ENCODE data around the gene INPP5E. TPM values are rescaled to one million over a fixed set of nuclear protein-coding genes. Genes with fewer than 3 reads are reported as not detected.
"Not testable (repeated sequence)": the region's sequence is repeated elsewhere in the genome, so short reads cannot be mapped to it uniquely, and the experiment has no call there.

INPP5E gene
- total RNA-seq, 2 donors from 2014 or later = 11.9 to 12.5 TPM

DNA sequence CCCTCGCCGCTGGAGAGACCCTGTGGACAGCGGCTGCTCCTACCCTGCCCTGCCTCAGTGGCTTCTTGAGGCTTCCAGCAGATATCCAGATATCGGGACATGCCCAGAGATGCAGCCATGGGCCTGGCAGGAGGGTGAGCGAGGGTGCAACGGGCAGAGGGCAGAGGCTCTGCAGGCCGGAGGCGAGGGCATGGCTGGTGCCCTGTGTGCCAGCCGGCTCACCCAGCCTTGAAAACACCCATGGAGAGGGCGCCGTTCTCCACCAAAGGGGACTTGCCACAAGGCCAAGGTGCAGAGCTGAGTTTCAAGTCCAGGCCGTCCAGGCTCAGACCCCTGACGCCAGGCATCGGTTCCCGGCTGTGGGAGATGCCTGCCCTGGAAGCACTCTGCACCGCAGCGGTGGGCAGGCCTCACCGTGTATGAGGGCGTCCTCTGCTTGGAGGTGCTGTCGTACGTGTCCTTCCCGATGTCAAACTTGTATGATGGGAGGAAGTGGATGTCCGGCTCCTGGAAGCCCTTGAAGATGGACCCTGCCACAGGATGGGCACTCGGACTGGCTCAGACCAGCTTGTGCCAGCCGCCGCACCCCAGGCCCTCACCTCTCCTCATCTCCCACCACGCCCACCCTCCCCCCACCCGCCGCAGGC, 8.9 kb downstream of the INPP5E start:
- Histone ChIP-seq H3K4me3 (no peak overlapping the region), H3K27me3 (replicated peaks; ENCODE audit: insufficient read depth) (no peaks in the 10 kb centered on the region), H3K9me3 (no peaks in the 10 kb centered on the region), H3K4me1 (ENCODE audit: control insufficient read depth in 1 of 2, low read depth in 2 of 2) (no peaks in the 10 kb centered on the region), H3K36me3 (peaks cover 30% of the 10 kb centered on the region), H3K27ac (no peak overlapping the region)
- DNase-seq (ENCODE audit: low spot score) (no peak), ATAC-seq (ENCODE audit: insufficient number of reproducible peaks, low FRiP score, low read depth) (no peak)
- TF ChIP-seq, protein P1, sequence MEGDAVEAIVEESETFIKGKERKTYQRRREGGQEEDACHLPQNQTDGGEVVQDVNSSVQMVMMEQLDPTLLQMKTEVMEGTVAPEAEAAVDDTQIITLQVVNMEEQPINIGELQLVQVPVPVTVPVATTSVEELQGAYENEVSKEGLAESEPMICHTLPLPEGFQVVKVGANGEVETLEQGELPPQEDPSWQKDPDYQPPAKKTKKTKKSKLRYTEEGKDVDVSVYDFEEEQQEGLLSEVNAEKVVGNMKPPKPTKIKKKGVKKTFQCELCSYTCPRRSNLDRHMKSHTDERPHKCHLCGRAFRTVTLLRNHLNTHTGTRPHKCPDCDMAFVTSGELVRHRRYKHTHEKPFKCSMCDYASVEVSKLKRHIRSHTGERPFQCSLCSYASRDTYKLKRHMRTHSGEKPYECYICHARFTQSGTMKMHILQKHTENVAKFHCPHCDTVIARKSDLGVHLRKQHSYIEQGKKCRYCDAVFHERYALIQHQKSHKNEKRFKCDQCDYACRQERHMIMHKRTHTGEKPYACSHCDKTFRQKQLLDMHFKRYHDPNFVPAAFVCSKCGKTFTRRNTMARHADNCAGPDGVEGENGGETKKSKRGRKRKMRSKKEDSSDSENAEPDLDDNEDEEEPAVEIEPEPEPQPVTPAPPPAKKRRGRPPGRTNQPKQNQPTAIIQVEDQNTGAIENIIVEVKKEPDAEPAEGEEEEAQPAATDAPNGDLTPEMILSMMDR (IDR thresholded peaks at IDR 0.05) = no peak

DNA sequence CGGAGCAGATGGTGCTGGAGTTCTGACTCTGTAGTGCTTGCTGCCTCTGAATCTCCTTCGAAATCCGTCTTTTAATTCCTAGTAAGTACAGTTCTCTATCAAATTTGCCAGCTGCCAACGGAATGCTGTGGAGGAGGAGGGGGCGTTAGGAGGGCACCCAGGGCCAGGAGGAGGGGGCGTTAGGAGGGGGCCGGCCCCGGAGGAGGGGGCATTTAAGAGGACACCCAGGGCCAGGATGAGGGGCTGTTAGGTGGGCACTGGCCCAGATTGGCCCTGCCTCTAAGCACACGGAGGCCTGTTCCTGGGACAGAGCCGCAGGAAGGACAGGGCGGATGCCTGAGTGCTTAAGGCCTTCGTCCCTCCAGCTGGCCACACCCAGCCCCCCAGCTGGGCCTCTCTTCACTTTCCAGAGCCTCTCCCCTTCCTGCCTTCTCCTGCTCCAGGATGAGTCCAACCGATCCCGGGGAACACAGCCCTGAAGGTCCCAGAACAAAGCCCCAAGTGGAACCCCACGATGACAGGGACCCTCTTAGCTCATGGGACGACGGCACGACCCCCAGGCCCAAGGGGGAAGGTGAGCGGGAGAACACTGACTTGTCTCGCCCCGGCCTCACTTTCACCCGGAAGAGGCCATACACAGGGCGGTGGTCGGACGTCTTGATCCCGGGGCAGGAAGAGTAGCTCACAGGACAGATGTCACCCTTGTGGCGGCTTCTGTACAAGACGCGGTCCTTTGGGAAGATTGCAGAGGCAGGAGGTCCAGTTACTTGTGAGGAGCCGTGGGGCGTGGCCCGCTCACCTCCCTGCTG, 9.8 kb downstream of the INPP5E start:
- TF ChIP-seq, protein P1 (IDR thresholded peaks at IDR 0.05) = no peak
- H3K27ac ChIP-seq = no peak overlapping the region
- peaks cover 27% of the 10 kb centered on the region for H3K36me3 ChIP-seq
- no peak overlapping the region for H3K4me3 ChIP-seq
- no peaks in the 10 kb centered on the region for H3K4me1 ChIP-seq (ENCODE audit: control insufficient read depth in 1 of 2, low read depth in 2 of 2)
- ATAC-seq (ENCODE audit: insufficient number of reproducible peaks, low FRiP score, low read depth) = no peak
- no peaks in the 10 kb centered on the region for H3K9me3 ChIP-seq
- H3K27me3 ChIP-seq (replicated peaks; ENCODE audit: insufficient read depth) = no peaks in the 10 kb centered on the region
- no peak for DNase-seq (ENCODE audit: low spot score)

DNA sequence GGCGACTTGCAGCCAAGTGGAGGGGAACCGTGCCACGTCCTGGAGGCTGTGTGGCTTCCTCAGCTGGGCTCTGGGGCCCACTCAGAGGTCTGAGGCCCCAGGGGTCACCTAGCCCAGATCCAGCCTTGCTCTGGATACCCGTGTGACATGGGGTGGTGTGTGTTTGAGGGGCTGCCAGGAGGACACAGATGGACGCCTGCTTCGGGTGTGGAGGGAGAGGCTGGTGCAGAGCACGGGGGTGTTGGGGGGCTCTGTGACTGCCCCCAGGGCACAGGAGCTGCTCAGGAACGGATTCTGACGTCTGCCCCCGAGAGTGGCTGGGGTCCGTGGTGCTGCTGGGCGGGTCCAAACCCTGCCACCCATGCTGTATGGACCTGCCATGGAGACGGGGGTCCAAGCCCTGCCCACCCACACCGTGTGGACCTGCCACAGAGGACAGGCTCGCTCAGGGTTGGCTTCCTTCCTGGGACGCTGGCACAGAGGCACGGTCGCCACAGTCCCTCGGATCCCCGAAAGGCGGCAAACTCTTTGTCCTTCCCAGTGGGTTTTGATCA, 10.5 kb downstream of the INPP5E start:
- Histone ChIP-seq H3K9me3 (no peaks in the 10 kb centered on the region), H3K36me3 (peaks cover 27% of the 10 kb centered on the region), H3K27ac (no peak overlapping the region), H3K27me3 (replicated peaks; ENCODE audit: insufficient read depth) (no peaks in the 10 kb centered on the region), H3K4me1 (ENCODE audit: control insufficient read depth in 1 of 2, low read depth in 2 of 2) (no peaks in the 10 kb centered on the region), H3K4me3 (no peak overlapping the region)
- TF ChIP-seq, protein P1 (IDR thresholded peaks at IDR 0.05) = no peak
- ATAC-seq (ENCODE audit: insufficient number of reproducible peaks, low FRiP score, low read depth) (no peak), DNase-seq (ENCODE audit: low spot score) (no peak)

DNA sequence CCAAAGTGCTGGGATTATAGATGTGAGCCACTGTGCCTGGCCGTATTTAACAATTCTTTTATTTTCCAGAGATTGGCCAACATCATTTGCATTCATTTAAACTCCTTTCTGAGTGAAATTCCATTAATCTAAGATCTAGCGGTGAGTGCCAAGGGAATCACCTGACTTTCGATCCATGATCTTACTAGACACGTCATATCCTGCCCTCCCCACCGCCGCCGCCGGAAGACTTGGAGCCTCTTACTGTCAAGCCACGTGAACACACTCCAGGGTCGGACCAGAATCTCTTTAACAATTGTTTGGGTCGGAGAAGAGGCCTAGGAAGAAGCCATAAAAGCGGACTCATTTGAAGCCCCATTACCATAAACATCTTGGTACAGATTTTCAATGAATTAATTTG, 12.9 kb downstream of the INPP5E start:
- H3K4me3 ChIP-seq = no peak overlapping the region
- no peak for DNase-seq (ENCODE audit: low spot score)
- no peak for ATAC-seq (ENCODE audit: insufficient number of reproducible peaks, low FRiP score, low read depth)
- no peak overlapping the region for H3K27ac ChIP-seq
- no peaks in the 10 kb centered on the region for H3K9me3 ChIP-seq
- no peaks in the 10 kb centered on the region for H3K4me1 ChIP-seq (ENCODE audit: control insufficient read depth in 1 of 2, low read depth in 2 of 2)
- peaks cover 41% of the 10 kb centered on the region for H3K36me3 ChIP-seq
- TF ChIP-seq, protein P1 (IDR thresholded peaks at IDR 0.05) = no peak
- H3K27me3 ChIP-seq (replicated peaks; ENCODE audit: insufficient read depth) = no peaks in the 10 kb centered on the region

DNA sequence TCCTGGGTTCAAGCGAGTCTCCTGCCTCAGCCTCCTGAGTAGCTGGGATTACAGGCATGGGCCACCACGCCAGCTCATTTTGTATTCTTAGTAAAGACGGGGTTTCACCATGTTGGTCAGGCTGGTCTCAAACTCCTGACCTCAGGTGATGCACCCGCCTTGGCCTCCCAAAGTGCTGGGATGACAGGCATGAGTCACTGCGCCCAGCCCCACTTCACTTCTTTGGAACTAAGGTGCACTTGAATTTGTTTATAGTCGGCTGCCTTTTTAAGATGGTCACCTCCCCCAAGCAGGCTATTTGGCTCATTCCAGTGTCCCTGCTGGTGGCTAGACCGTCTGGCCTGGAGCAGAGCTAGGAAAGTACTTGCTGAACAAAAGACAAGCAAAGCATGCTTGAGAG, 14.3 kb downstream of the INPP5E start:
- not testable (repeated sequence) for H3K4me3 ChIP-seq
- peaks cover 49% of the 10 kb centered on the region for H3K36me3 ChIP-seq

More for the DNA sequence above, 14.3 kb downstream of the INPP5E start:
- not testable (repeated sequence) for H3K27ac ChIP-seq; H3K9me3 ChIP-seq; DNase-seq (ENCODE audit: low spot score); H3K27me3 ChIP-seq (replicated peaks; ENCODE audit: insufficient read depth); ATAC-seq (ENCODE audit: insufficient number of reproducible peaks, low FRiP score, low read depth); H3K4me1 ChIP-seq (ENCODE audit: control insufficient read depth in 1 of 2, low read depth in 2 of 2)
